Motor neuron (in vitro differentiated cells): Measurements from ENCODE around the gene FBXL20. TPM values are rescaled to one million over a fixed set of nuclear protein-coding genes. Genes with fewer than 3 reads are reported as not detected.
A peak's percentile ranks its signal among the peaks of the same experiment; 100 is the strongest.

Source experiments
- ATAC-seq, 8 experiments: fragments of 200-7000 bp; cut with Tn5 transposase; replicated peaks in 6 of 8; 2 replicates each; pipeline ENCODE4 v1.8.0; 2021; ENCODE audit warnings: mild to moderate bottlenecking in 8 of 8, moderate library complexity in 8 of 8
- H3K27ac ChIP-seq, 2 donors: fragments of 250-450 bp; sonication (Bioruptor Pico); 2 replicates each; pipeline ENCODE4 v1.9.0; 2021; ENCODE audit warnings: antibody characterized with exemption in 2 of 2, mild to moderate bottlenecking in 2 of 2, moderate library complexity in 1 of 2
- H3K4me1 ChIP-seq, 2 donors: fragments of 250-450 bp; sonication (Bioruptor Pico); replicated peaks in 1 of 2; 2 replicates each; pipeline ENCODE4 v1.6.1; 2021; ENCODE audit warnings: antibody characterized with exemption in 2 of 2, mild to moderate bottlenecking in 2 of 2, moderate library complexity in 1 of 2
- H3K4me3 ChIP-seq, 5 donors: fragments of 250-450 bp; sonication (Bioruptor Pico); 2 replicates each; pipeline ENCODE4 v1.9.0; 2021; ENCODE audit warnings: antibody characterized with exemption in 5 of 5, mild to moderate bottlenecking in 5 of 5, moderate library complexity in 4 of 5
- WGBS, 10 experiments: fragments of 450-650 bp; shearing (Covaris generic); methylation state at CpG; one replicate each; pipeline ENCODE4 v1.0.0; 2022; 5-methylcytosine and 5-hydroxymethylcytosine counted together
- in situ Hi-C, 9 experiments: fragments of 400-800 bp; cut with MboI; loops; one replicate each; pipeline ENCODE4 v1.15.0; 2021; ENCODE audit warnings: low sequenced_read_pairs in 9 of 9, low pct_unique_long_range_greater_than_20kb in 2 of 9; ENCODE audit not compliant: unreplicated experiment in 9 of 9
- total RNA-seq, 8 experiments: library from RNA; unstranded; fragments of 300-600 nt; gene quantifications; 2 replicates each; pipeline versions ENCODE4 v1.2.3 to v1.2.4, GENCODE V29; 2022

Gene FBXL20
- total RNA-seq, 8 experiments from 2014 or later = 7.6 to 21.7 (median 14.9) TPM

- Histone ChIP-seq H3K4me3 (no peak overlapping the region), H3K4me1 (peaks cover 9% of the 10 kb centered on the region in 2 donors), H3K27ac (no peak overlapping the region)
- no peak for ATAC-seq
- WGBS, 10 experiments = 40 to 60% methylated on average over 1 to 2 of the region's 5 CpGs; no CpG with 5 or more reads in 8 of the 10 experiments
- in situ Hi-C loops = loop anchor here in 1 of 9 experiments (25.0 kb wide), 1 partner anchor 249 kb away; no protein-coding TSS in a partner anchor
Observed at GRCh38 chr17:39236450-39236927, 164.9 kb downstream of the FBXL20 start.

GRCh38 chr17:39235555-39236449 is 165.6 kb downstream of the FBXL20 start:
- Histone ChIP-seq H3K27ac (no peak overlapping the region), H3K4me3 (no peak overlapping the region), H3K4me1 (peaks cover 16% of the 10 kb centered on the region in 2 donors)
- WGBS, 10 experiments = 8 to 70% (median 27%) methylated on average over 2 to 12 of the region's 18 CpGs
- in situ Hi-C loops = loop anchor here in 1 of 9 experiments (25.0 kb wide), 1 partner anchor 249 kb away; no protein-coding TSS in a partner anchor
- peak in 4 of 8 experiments; percentile 11 to 86 (median 70) for ATAC-seq

GRCh38 chr17:39231591-39232551 is 169.6 kb downstream of the FBXL20 start:
- Histone ChIP-seq H3K4me1 (peaks cover 19 to 26% of the 10 kb centered on the region in 2 donors), H3K4me3 (peak overlapping the region in 1 of 5 donors; percentile 0), H3K27ac (peak overlapping the region; percentile 64 to 70)
- ATAC-seq = peak; percentile 55 to 90 (median 83)
- in situ Hi-C loops = loop anchor here in 1 of 9 experiments (25.0 kb wide), 1 partner anchor 245 kb away; no protein-coding TSS in a partner anchor
- WGBS, 10 experiments = 0 to 100% (median 7%) methylated on average over 1 to 9 of the region's 22 CpGs; no CpG with 5 or more reads in 4 of the 10 experiments

GRCh38 chr17:39231091-39231561 is 170.3 kb downstream of the FBXL20 start:
- 60% methylated on average over 1 to 2 of the region's 10 CpGs; no CpG with 5 or more reads in 8 of the 10 experiments for WGBS, 10 experiments
- Histone ChIP-seq H3K27ac (peak overlapping the region; percentile 64 to 70), H3K4me3 (no peak overlapping the region), H3K4me1 (peaks cover 23 to 30% of the 10 kb centered on the region in 2 donors)
- in situ Hi-C loops = loop anchor here in 1 of 9 experiments (25.0 kb wide), 1 partner anchor 244 kb away; no protein-coding TSS in a partner anchor
- ATAC-seq = peak in 6 of 8 experiments; percentile 30 to 56 (median 38)

- H3K4me3 ChIP-seq = no peak overlapping the region
- H3K4me1 ChIP-seq = peaks cover 23 to 31% of the 10 kb centered on the region in 2 donors
- in situ Hi-C loops = loop anchor here in 1 of 9 experiments (25.0 kb wide), 1 partner anchor 243 kb away; no protein-coding TSS in a partner anchor
- 0 to 100% (median 67%) methylated on average over 1 of the region's 1 CpG; no CpG with 5 or more reads in 5 of the 10 experiments for WGBS, 10 experiments
- ATAC-seq = no peak
- H3K27ac ChIP-seq = no peak overlapping the region
Observed at GRCh38 chr17:39230361-39230760, 171.1 kb downstream of the FBXL20 start.

GRCh38 chr17:39229274-39229913 is 172.0 kb downstream of the FBXL20 start:
- ATAC-seq = peak in 2 of 8 experiments; percentile 63 to 78
- 4 to 83% (median 64%) methylated on average over 1 to 9 of the region's 11 CpGs; no CpG with 5 or more reads in 2 of the 10 experiments for WGBS, 10 experiments
- in situ Hi-C loops = loop anchor here in 1 of 9 experiments (25.0 kb wide), 1 partner anchor 242 kb away; no protein-coding TSS in a partner anchor
- Histone ChIP-seq H3K4me3 (no peak overlapping the region), H3K4me1 (peaks cover 27 to 35% of the 10 kb centered on the region in 2 donors), H3K27ac (no peak overlapping the region)

- no CpG with 5 or more reads among the region's 2 CpGs for WGBS, 10 experiments
- no peak for ATAC-seq
- Histone ChIP-seq H3K4me3 (no peak overlapping the region), H3K27ac (no peak overlapping the region), H3K4me1 (peaks cover 27 to 38% of the 10 kb centered on the region in 2 donors)
- in situ Hi-C loops = loop anchor here in 1 of 9 experiments (25.0 kb wide), 1 partner anchor 240 kb away; no protein-coding TSS in a partner anchor
Observed at GRCh38 chr17:39227364-39227919, 174.0 kb downstream of the FBXL20 start.

GRCh38 chr17:39225959-39226683 is 175.3 kb downstream of the FBXL20 start:
- H3K27ac ChIP-seq = no peak overlapping the region
- peak; percentile 58 to 95 (median 90) for ATAC-seq
- in situ Hi-C loops = loop anchor here in 1 of 9 experiments (25.0 kb wide), 1 partner anchor 239 kb away; no protein-coding TSS in a partner anchor
- peaks cover 14 to 25% of the 10 kb centered on the region in 2 donors for H3K4me1 ChIP-seq
- H3K4me3 ChIP-seq = peak overlapping the region; percentile 31 to 39 (median 36)
- WGBS, 10 experiments = 28 to 72% (median 60%) methylated on average over 1 to 8 of the region's 24 CpGs; no CpG with 5 or more reads in 4 of the 10 experiments

- peaks cover 8 to 19% of the 10 kb centered on the region in 2 donors for H3K4me1 ChIP-seq
- peak; percentile 4 to 47 (median 40) for ATAC-seq
- H3K27ac ChIP-seq = no peak within 1 kb of the TSS
- peak within 1 kb of the TSS; percentile 31 to 39 (median 36) for H3K4me3 ChIP-seq
- in situ Hi-C loops = loop anchor here in 1 of 9 experiments (25.0 kb wide), 1 partner anchor 238 kb away; no protein-coding TSS in a partner anchor
- WGBS, 10 experiments = 0% methylated on average over 5 of the region's 71 CpGs; no CpG with 5 or more reads in 9 of the 10 experiments
Observed at GRCh38 chr17:39225308-39225958, 176.0 kb downstream of the FBXL20 start, which contains the start of gene STAC2. Gene STAC2, minus strand, starts transcription at chr17:39225945. Its CDS starts 443 bp downstream, at chr17:39225502.

- peak in 7 of 8 experiments; percentile 6 to 39 (median 27) for ATAC-seq
- 3 to 7% (median 6%) methylated on average over 5 to 19 of the region's 68 CpGs; no CpG with 5 or more reads in 6 of the 10 experiments for WGBS, 10 experiments
- Histone ChIP-seq H3K27ac (no peak overlapping the region), H3K4me1 (peaks cover 8 to 17% of the 10 kb centered on the region in 2 donors), H3K4me3 (peak overlapping the region; percentile 31 to 39 (median 36))
- in situ Hi-C loops = loop anchor here in 1 of 9 experiments (25.0 kb wide), 1 partner anchor 238 kb away; no protein-coding TSS in a partner anchor
Observed at GRCh38 chr17:39224778-39225307, 176.6 kb downstream of the FBXL20 start.
